ENCODE data around the gene MRGPRG. TPM values are rescaled to one million over a fixed set of nuclear protein-coding genes. Genes with fewer than 3 reads are reported as not detected.

The MRGPRG gene
- polyA plus RNA-seq, 1 donor from 2014 or later: not detected

GRCh38 chr11:3227568-3228444 lies 9.2 kb upstream of the MRGPRG start:
- no peak overlapping the region for H2AFZ ChIP-seq (ENCODE audit: low read depth, low read length)
- H3K36me3 ChIP-seq (ENCODE audit: insufficient read depth, low read length): no peaks in the 10 kb centered on the region
- H3K4me3 ChIP-seq (ENCODE audit: low read length): no peak overlapping the region
- no peak overlapping the region for H3K9ac ChIP-seq (ENCODE audit: low read length)
- H3K9me2 ChIP-seq (ENCODE audit: insufficient read depth, low read length): no peaks in the 10 kb centered on the region
- no peaks in the 10 kb centered on the region for H3K27me3 ChIP-seq (ENCODE audit: insufficient read depth, low read depth, low read length)
- H3K9me3 ChIP-seq (ENCODE audit: low read length): no peaks in the 10 kb centered on the region
- no peaks in the 10 kb centered on the region for H3F3A ChIP-seq (ENCODE audit: insufficient read depth, low read length, poor library complexity, severe bottlenecking)
- H3K27ac ChIP-seq (ENCODE audit: low read length): no peak overlapping the region
- H3K79me2 ChIP-seq (replicated peaks; ENCODE audit: insufficient read depth, low read length): no peaks in the 10 kb centered on the region
- no peak overlapping the region for H3K4me2 ChIP-seq (ENCODE audit: low read length)
- TF ChIP-seq RAD21 (conservative IDR thresholded peaks at IDR 0.05) (no peak), REST (IDR thresholded peaks at IDR 0.05; ENCODE audit: borderline replicate concordance) (no peak), EZH2 (IDR thresholded peaks at IDR 0.05; ENCODE audit: borderline replicate concordance, insufficient read depth, low read length, poor library complexity, severe bottlenecking) (no peak), SMC3 (conservative IDR thresholded peaks at IDR 0.05; ENCODE audit: poor library complexity) (no peak), TAF1 (IDR thresholded peaks at IDR 0.05; ENCODE audit: low read depth) (no peak), MXI1 (conservative IDR thresholded peaks at IDR 0.05; ENCODE audit: poor library complexity, severe bottlenecking) (no peak), POLR2AphosphoS5 (IDR thresholded peaks at IDR 0.05) (no peak), EP300 (conservative IDR thresholded peaks at IDR 0.05; ENCODE audit: poor library complexity, severe bottlenecking) (no peak)
- TF ChIP-seq, protein P1, sequence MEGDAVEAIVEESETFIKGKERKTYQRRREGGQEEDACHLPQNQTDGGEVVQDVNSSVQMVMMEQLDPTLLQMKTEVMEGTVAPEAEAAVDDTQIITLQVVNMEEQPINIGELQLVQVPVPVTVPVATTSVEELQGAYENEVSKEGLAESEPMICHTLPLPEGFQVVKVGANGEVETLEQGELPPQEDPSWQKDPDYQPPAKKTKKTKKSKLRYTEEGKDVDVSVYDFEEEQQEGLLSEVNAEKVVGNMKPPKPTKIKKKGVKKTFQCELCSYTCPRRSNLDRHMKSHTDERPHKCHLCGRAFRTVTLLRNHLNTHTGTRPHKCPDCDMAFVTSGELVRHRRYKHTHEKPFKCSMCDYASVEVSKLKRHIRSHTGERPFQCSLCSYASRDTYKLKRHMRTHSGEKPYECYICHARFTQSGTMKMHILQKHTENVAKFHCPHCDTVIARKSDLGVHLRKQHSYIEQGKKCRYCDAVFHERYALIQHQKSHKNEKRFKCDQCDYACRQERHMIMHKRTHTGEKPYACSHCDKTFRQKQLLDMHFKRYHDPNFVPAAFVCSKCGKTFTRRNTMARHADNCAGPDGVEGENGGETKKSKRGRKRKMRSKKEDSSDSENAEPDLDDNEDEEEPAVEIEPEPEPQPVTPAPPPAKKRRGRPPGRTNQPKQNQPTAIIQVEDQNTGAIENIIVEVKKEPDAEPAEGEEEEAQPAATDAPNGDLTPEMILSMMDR (IDR thresholded peaks at IDR 0.05; ENCODE audit: poor library complexity, severe bottlenecking): no peak
- no peaks in the 10 kb centered on the region for H4K20me1 ChIP-seq (ENCODE audit: insufficient read depth)

- Histone ChIP-seq H3K9ac (ENCODE audit: low read length) (no peak overlapping the region), H4K20me1 (ENCODE audit: insufficient read depth) (no peaks in the 10 kb centered on the region), H3K79me2 (replicated peaks; ENCODE audit: insufficient read depth, low read length) (no peaks in the 10 kb centered on the region), H3K27me3 (ENCODE audit: insufficient read depth, low read depth, low read length) (no peaks in the 10 kb centered on the region), H3K27ac (ENCODE audit: low read length) (no peak overlapping the region), H3F3A (ENCODE audit: insufficient read depth, low read length, poor library complexity, severe bottlenecking) (no peaks in the 10 kb centered on the region), H3K9me3 (ENCODE audit: low read length) (no peaks in the 10 kb centered on the region), H3K4me2 (ENCODE audit: low read length) (no peak overlapping the region), H3K9me2 (ENCODE audit: insufficient read depth, low read length) (no peaks in the 10 kb centered on the region), H2AFZ (ENCODE audit: low read depth, low read length) (no peak overlapping the region), H3K36me3 (ENCODE audit: insufficient read depth, low read length) (no peaks in the 10 kb centered on the region), H3K4me3 (ENCODE audit: low read length) (no peak overlapping the region)
- TF ChIP-seq REST (IDR thresholded peaks at IDR 0.05; ENCODE audit: borderline replicate concordance) (no peak), EP300 (conservative IDR thresholded peaks at IDR 0.05; ENCODE audit: poor library complexity, severe bottlenecking) (no peak), MXI1 (conservative IDR thresholded peaks at IDR 0.05; ENCODE audit: poor library complexity, severe bottlenecking) (no peak), TAF1 (IDR thresholded peaks at IDR 0.05; ENCODE audit: low read depth) (no peak), EZH2 (IDR thresholded peaks at IDR 0.05; ENCODE audit: borderline replicate concordance, insufficient read depth, low read length, poor library complexity, severe bottlenecking) (no peak), RAD21 (conservative IDR thresholded peaks at IDR 0.05) (no peak), POLR2AphosphoS5 (IDR thresholded peaks at IDR 0.05) (no peak), SMC3 (conservative IDR thresholded peaks at IDR 0.05; ENCODE audit: poor library complexity) (no peak)
- TF ChIP-seq, protein P1 (IDR thresholded peaks at IDR 0.05; ENCODE audit: poor library complexity, severe bottlenecking): no peak
Observed at GRCh38 chr11:3226846-3227567, 8.4 kb upstream of the MRGPRG start.

All from neural cell (in vitro differentiated cells).